SJSA1 (cell line): Measurements from ENCODE around the gene REM2. TPM values are rescaled to one million over a fixed set of nuclear protein-coding genes. Genes with fewer than 3 reads are reported as not detected.
"Not testable (repeated sequence)": the region's sequence is repeated elsewhere in the genome, so short reads cannot be mapped to it uniquely, and the experiment has no call there.

ENCODE experiments used
- DNase-seq, 2 experiments: peaks; one replicate each; pipeline ENCODE4 v3.0.0-alpha.2; 2015 to 2020; ENCODE audit warnings: low spot score in 2 of 2, low read depth in 1 of 2
- H3K27ac ChIP-seq: fragments of 250-450 bp; sonication (Bioruptor Pico); 2 replicates; pipeline ENCODE4 v1.5.1; 2020; ENCODE audit warnings: mild to moderate bottlenecking, moderate library complexity
- H3K27me3 ChIP-seq: fragments of 250-450 bp; sonication (Bioruptor Pico); replicated peaks from 2 replicates; pipeline ENCODE4 v1.5.1; 2020; ENCODE audit warnings: mild to moderate bottlenecking, moderate library complexity
- H3K36me3 ChIP-seq: fragments of 250-450 bp; sonication (Bioruptor Pico); 2 replicates; pipeline ENCODE4 v1.5.1; 2020; ENCODE audit warnings: mild to moderate bottlenecking
- H3K4me1 ChIP-seq: fragments of 250-450 bp; sonication (Bioruptor Pico); replicated peaks from 2 replicates; pipeline ENCODE4 v1.6.1; 2021; ENCODE audit warnings: mild to moderate bottlenecking
- H3K4me3 ChIP-seq: fragments of 250-450 bp; sonication (Bioruptor Pico); 2 replicates; pipeline ENCODE4 v1.5.1; 2020; ENCODE audit warnings: mild to moderate bottlenecking
- H3K9me3 ChIP-seq: fragments of 250-450 bp; sonication (Bioruptor Pico); replicated peaks from 2 replicates; pipeline ENCODE4 v1.5.1; 2020; ENCODE audit warnings: mild to moderate bottlenecking
- total RNA-seq: library from RNA; depleted of rRNA; stranded (reverse); fragments of >200 nt; shearing (Covaris generic); gene quantifications from 2 replicates; pipeline ENCODE4 v1.2.3, GENCODE V29; 2014

REM2 gene
- total RNA-seq, 1 experiment from 2014 or later: 0.05 TPM

- DNase-seq: no peak
- no peak overlapping the region for H3K4me3 ChIP-seq
- no peaks in the 10 kb centered on the region for H3K27me3 ChIP-seq
- H3K4me1 ChIP-seq: peaks cover 19% of the 10 kb centered on the region
- peaks cover 69% of the 10 kb centered on the region for H3K36me3 ChIP-seq
- H3K27ac ChIP-seq: no peak overlapping the region
- H3K9me3 ChIP-seq: no peaks in the 10 kb centered on the region
These were observed 38.6 kb upstream of the REM2 start for GRCh38 chr14:22844221-22845102.

GRCh38 chr14:22845103-22845394 lies 38.0 kb upstream of the REM2 start:
- peaks cover 64% of the 10 kb centered on the region for H3K36me3 ChIP-seq
- peaks cover 17% of the 10 kb centered on the region for H3K4me1 ChIP-seq
- no peaks in the 10 kb centered on the region for H3K27me3 ChIP-seq
- no peaks in the 10 kb centered on the region for H3K9me3 ChIP-seq
- H3K4me3 ChIP-seq: no peak overlapping the region
- H3K27ac ChIP-seq: no peak overlapping the region
- no peak for DNase-seq

- Histone ChIP-seq H3K27me3 (no peaks in the 10 kb centered on the region), H3K27ac (no peak overlapping the region), H3K4me1 (peaks cover 24% of the 10 kb centered on the region), H3K4me3 (no peak overlapping the region), H3K36me3 (peaks cover 57% of the 10 kb centered on the region), H3K9me3 (no peaks in the 10 kb centered on the region)
- DNase-seq: no peak
These were observed 37.0 kb upstream of the REM2 start for GRCh38 chr14:22845821-22846625.

- Histone ChIP-seq H3K4me1 (peaks cover 32% of the 10 kb centered on the region), H3K36me3 (peaks cover 49% of the 10 kb centered on the region), H3K4me3 (no peak overlapping the region), H3K9me3 (no peaks in the 10 kb centered on the region), H3K27me3 (no peaks in the 10 kb centered on the region), H3K27ac (no peak overlapping the region)
- DNase-seq: no peak
These were observed 36.2 kb upstream of the REM2 start for GRCh38 chr14:22846811-22847307.

- Histone ChIP-seq H3K36me3 (peaks cover 39% of the 10 kb centered on the region), H3K27me3 (no peaks in the 10 kb centered on the region), H3K9me3 (no peaks in the 10 kb centered on the region), H3K4me1 (peaks cover 34% of the 10 kb centered on the region), H3K4me3 (no peak overlapping the region), H3K27ac (no peak overlapping the region)
- no peak for DNase-seq
These were observed 35.2 kb upstream of the REM2 start for GRCh38 chr14:22847661-22848341.

GRCh38 chr14:22848351-22849164 lies 34.5 kb upstream of the REM2 start:
- Histone ChIP-seq H3K9me3 (no peaks in the 10 kb centered on the region), H3K4me1 (peaks cover 40% of the 10 kb centered on the region), H3K27me3 (no peaks in the 10 kb centered on the region), H3K4me3 (no peak overlapping the region), H3K36me3 (peaks cover 32% of the 10 kb centered on the region), H3K27ac (no peak overlapping the region)
- peak in 1 of 2 experiments; percentile 20 for DNase-seq

- Histone ChIP-seq H3K27me3 (no peaks in the 10 kb centered on the region), H3K36me3 (peaks cover 24% of the 10 kb centered on the region), H3K27ac (no peak overlapping the region), H3K4me3 (no peak overlapping the region), H3K9me3 (no peaks in the 10 kb centered on the region), H3K4me1 (peaks cover 40% of the 10 kb centered on the region)
- DNase-seq: no peak
These were observed 33.7 kb upstream of the REM2 start for GRCh38 chr14:22849212-22849819.

GRCh38 chr14:22850944-22851764 lies 31.9 kb upstream of the REM2 start:
- Histone ChIP-seq H3K4me3 (no peak overlapping the region), H3K36me3 (peaks cover 9% of the 10 kb centered on the region), H3K27ac (peak overlapping the region; percentile 53), H3K27me3 (no peaks in the 10 kb centered on the region), H3K4me1 (peaks cover 40% of the 10 kb centered on the region), H3K9me3 (no peaks in the 10 kb centered on the region)
- DNase-seq: peak; percentile 37 to 67

GRCh38 chr14:22852178-22852577 lies 30.8 kb upstream of the REM2 start:
- not testable (repeated sequence) for H3K4me3 ChIP-seq, DNase-seq, H3K36me3 ChIP-seq, H3K9me3 ChIP-seq, H3K27me3 ChIP-seq
- H3K4me1 ChIP-seq: peaks cover 36% of the 10 kb centered on the region
- H3K27ac ChIP-seq: peak overlapping the region; percentile 53; the same call in 1 of the 2 replicates

GRCh38 chr14:22852599-22852939 lies 30.5 kb upstream of the REM2 start:
- H3K9me3 ChIP-seq: no peaks in the 10 kb centered on the region
- H3K36me3 ChIP-seq: no peaks in the 10 kb centered on the region
- H3K4me3 ChIP-seq: no peak overlapping the region
- H3K27me3 ChIP-seq: no peaks in the 10 kb centered on the region
- no peak overlapping the region for H3K27ac ChIP-seq
- DNase-seq: no peak
- H3K4me1 ChIP-seq: peaks cover 36% of the 10 kb centered on the region

- DNase-seq: peak; percentile 83 to 86
- Histone ChIP-seq H3K27ac (no peak overlapping the region), H3K27me3 (no peaks in the 10 kb centered on the region), H3K4me3 (peak overlapping the region; percentile 31), H3K36me3 (no peaks in the 10 kb centered on the region), H3K4me1 (peaks cover 30% of the 10 kb centered on the region), H3K9me3 (no peaks in the 10 kb centered on the region)
These were observed 29.9 kb upstream of the REM2 start for GRCh38 chr14:22852940-22853767.
